Cardiac fibroblast (primary cell): ENCODE results near the gene SMAD3.

Experiments used
- DNase-seq, 2 donors: peaks; one replicate each; pipeline versions ENCODE4 v3.0.0 to v3.0.0-alpha.2; 2010; ENCODE audit warnings: low read depth in 2 of 2
- H3K4me3 ChIP-seq, 2 donors: replicated peaks in 1 of 2; 1 replicate in 1 of 2; 2 replicates in 1 of 2; pipeline ENCODE4 v1.5.1; 2011; ENCODE audit warnings: low read depth in 2 of 2, low read length in 2 of 2, mild to moderate bottlenecking in 2 of 2, moderate library complexity in 1 of 2
- CTCF ChIP-seq: IDR thresholded peaks from one replicate; pipeline ENCODE4 v1.5.1; 2011; ENCODE audit warnings: low read depth, mild to moderate bottlenecking, low read length, inconsistent platforms

SMAD3 gene

GRCh38 chr15:67218428-67218827 is 153.0 kb downstream of the SMAD3 start:
- no peak for TF ChIP-seq CTCF
- no peak for DNase-seq
- no peak overlapping the region for H3K4me3 ChIP-seq

- no peak overlapping the region for H3K4me3 ChIP-seq
- no peak for DNase-seq
- no peak for TF ChIP-seq CTCF
Measured at GRCh38 chr15:67219288-67219687, 153.9 kb downstream of the SMAD3 start.

- no peak overlapping the region for H3K4me3 ChIP-seq
- DNase-seq: no peak
Measured at GRCh38 chr15:67224889-67225288, 159.5 kb downstream of the SMAD3 start.

GRCh38 chr15:67225336-67225735 is 159.9 kb downstream of the SMAD3 start:
- peak; percentile 63 to 86 for DNase-seq
- no peak for TF ChIP-seq CTCF
- H3K4me3 ChIP-seq: no peak overlapping the region

More at GRCh38 chr15:67224889-67225288, 159.5 kb downstream of the SMAD3 start:
- no peak for TF ChIP-seq CTCF

- no peak for TF ChIP-seq CTCF
- no peak for DNase-seq
Measured at GRCh38 chr15:67227431-67227830, 162.0 kb downstream of the SMAD3 start.

GRCh38 chr15:67227846-67228245 is 162.4 kb downstream of the SMAD3 start:
- H3K4me3 ChIP-seq: no peak overlapping the region
- no peak for DNase-seq
- no peak for TF ChIP-seq CTCF

More at GRCh38 chr15:67227431-67227830, 162.0 kb downstream of the SMAD3 start:
- no peak overlapping the region for H3K4me3 ChIP-seq

- H3K4me3 ChIP-seq: no peak overlapping the region
- no peak for TF ChIP-seq CTCF
- no peak for DNase-seq
Measured at GRCh38 chr15:67228286-67228685, 162.9 kb downstream of the SMAD3 start.
